NT2/D1 (cell line): ENCODE results near the gene EIF4A3.

Experiments used
- YY1 ChIP-seq: IDR thresholded peaks from 2 replicates; pipeline ENCODE4 v1.6.1; 2011; ENCODE audit not compliant: insufficient read length, insufficient read depth
- ZNF274 ChIP-seq: IDR thresholded peaks from 2 replicates; pipeline ENCODE4 v1.6.1; 2011; ENCODE audit warnings: mild to moderate bottlenecking, low read depth, low read length

DNA sequence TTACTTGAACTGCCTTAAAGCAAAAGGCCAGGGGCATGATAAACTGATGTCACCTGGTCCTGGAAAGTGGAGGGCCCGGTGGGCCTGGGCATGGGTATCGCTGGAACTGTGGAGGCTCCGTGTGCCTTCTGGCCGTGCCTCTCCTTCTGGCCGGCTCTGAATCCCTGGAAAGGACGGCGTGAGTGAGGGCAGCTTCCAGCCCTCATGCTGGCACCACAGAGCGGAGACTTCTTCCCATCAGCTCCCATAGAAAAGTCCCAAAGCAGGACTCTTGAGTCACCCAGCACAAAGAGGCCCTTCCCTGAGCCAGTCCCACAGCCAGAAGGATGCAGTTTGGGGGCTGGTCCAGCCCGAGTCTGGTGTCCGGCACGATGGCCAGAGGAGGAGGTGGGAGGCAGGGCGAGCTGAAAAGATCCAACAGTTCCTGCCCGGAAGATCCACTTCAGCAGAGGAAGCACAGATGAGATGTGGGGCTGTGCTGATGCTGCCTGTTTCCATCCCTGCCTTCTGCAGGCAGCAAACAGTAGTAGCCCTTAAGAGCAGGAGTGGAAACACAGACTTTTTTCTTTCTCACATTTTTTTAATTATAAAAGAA lies 37.8 kb downstream of the EIF4A3 start:
- TF ChIP-seq YY1 = no peak
- no peak for TF ChIP-seq ZNF274
